ENCODE results near the gene UNK.

DNA sequence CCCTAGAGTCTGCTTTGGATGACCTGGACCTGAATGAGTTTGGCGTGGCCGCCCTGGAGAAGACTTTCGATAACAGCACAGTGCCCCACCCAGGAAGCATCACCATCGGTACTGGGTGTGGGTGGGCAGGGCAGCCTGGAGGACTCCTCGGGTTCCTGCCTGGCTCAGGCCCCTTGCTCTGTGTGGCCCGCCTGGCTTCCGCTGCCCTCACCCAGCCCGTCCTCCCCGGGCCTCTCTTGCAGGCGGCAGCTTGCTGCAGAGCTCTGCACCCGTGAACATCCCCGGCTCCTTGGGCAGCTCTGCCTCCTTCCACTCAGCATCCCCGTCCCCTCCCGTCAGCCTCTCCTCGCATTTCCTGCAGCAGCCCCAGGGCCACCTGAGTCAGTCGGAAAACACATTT, 35.1 kb downstream of the UNK start:
- TF ChIP-seq POLR2A (IDR thresholded peaks at IDR 0.05) (no peak), CTCF (IDR thresholded peaks at IDR 0.05) (no peak), EP300 (IDR thresholded peaks at IDR 0.05) (no peak)

All from tibial nerve (tissue), 4 donors.